KMS-11 (cell line): ENCODE data around the gene CDH9.
"Not testable (repeated sequence)": the region's sequence is repeated elsewhere in the genome, so short reads cannot be mapped to it uniquely, and the experiment has no call there.

Experiments
- H2AFZ ChIP-seq: fragments of 200-600 bp; sonication (generic); 2 replicates; pipeline ENCODE4 v1.6.1; 2016; ENCODE audit warnings: antibody characterized with exemption, mixed run types, low read depth
- H3K27ac ChIP-seq: fragments of 200-600 bp; sonication (generic); 2 replicates; pipeline ENCODE4 v1.6.1; 2016; ENCODE audit warnings: mild to moderate bottlenecking, mixed run types
- H3K27me3 ChIP-seq: fragments of 200-600 bp; sonication (generic); 2 replicates; pipeline ENCODE4 v1.6.1; 2017; ENCODE audit warnings: mild to moderate bottlenecking, low read depth, mixed run types, moderate library complexity; ENCODE audit not compliant: insufficient read depth
- H3K36me3 ChIP-seq: fragments of 200-600 bp; sonication (generic); 2 replicates; pipeline ENCODE4 v1.6.1; 2017; ENCODE audit warnings: mild to moderate bottlenecking, mixed run types; ENCODE audit not compliant: insufficient read depth
- H3K4me1 ChIP-seq: fragments of 200-600 bp; sonication (generic); 2 replicates; pipeline ENCODE4 v1.6.1; 2016; ENCODE audit warnings: mild to moderate bottlenecking, low read depth, mixed run types; ENCODE audit not compliant: poor library complexity, severe bottlenecking
- H3K4me2 ChIP-seq: fragments of 200-600 bp; sonication (generic); 2 replicates; pipeline ENCODE4 v1.7.0; 2016; ENCODE audit warnings: mild to moderate bottlenecking, mixed run types
- H3K4me3 ChIP-seq: fragments of 200-600 bp; sonication (generic); IDR thresholded peaks from 2 replicates; pipeline ENCODE4 v1.6.1; 2017; ENCODE audit warnings: low read depth, low read length, mixed read lengths; ENCODE audit not compliant: insufficient read depth
- H3K79me2 ChIP-seq: fragments of 200-600 bp; sonication (generic); 2 replicates; pipeline ENCODE4 v1.6.1; 2016; ENCODE audit warnings: low read depth, mixed run types; ENCODE audit not compliant: insufficient read depth
- H3K9ac ChIP-seq: fragments of 200-600 bp; sonication (generic); 2 replicates; pipeline ENCODE4 v1.6.1; 2016; ENCODE audit warnings: mild to moderate bottlenecking, mixed run types
- H4K20me1 ChIP-seq: fragments of 200-600 bp; sonication (generic); 2 replicates; pipeline ENCODE4 v1.6.1; 2016; ENCODE audit warnings: mild to moderate bottlenecking, mixed run types; ENCODE audit not compliant: insufficient read depth
- CTCF ChIP-seq: fragments of 200-600 bp; sonication (generic); conservative IDR thresholded peaks from 2 replicates; pipeline ENCODE4 v1.6.1; 2017; ENCODE audit warnings: low read depth, mild to moderate bottlenecking, antibody characterized with exemption, low read length, moderate library complexity, mixed read lengths

Gene CDH9

GRCh38 chr5:26868504-26868903 lies 169.9 kb downstream of the CDH9 start:
- Histone ChIP-seq H3K27me3 (no peaks in the 10 kb centered on the region), H3K9ac (no peak overlapping the region), H4K20me1 (no peaks in the 10 kb centered on the region), H2AFZ (no peak overlapping the region), H3K27ac (no peak overlapping the region), H3K36me3 (no peaks in the 10 kb centered on the region), H3K4me2 (no peak overlapping the region), H3K4me3 (no peak overlapping the region), H3K4me1 (no peaks in the 10 kb centered on the region), H3K79me2 (0 out of 2 replicates have a peak, but pooled peaks cover 4% of the 10 kb centered on the region)
- TF ChIP-seq CTCF = no peak

GRCh38 chr5:26864061-26864460 lies 174.3 kb downstream of the CDH9 start:
- no peak overlapping the region for H2AFZ ChIP-seq
- no peak overlapping the region for H3K9ac ChIP-seq
- H3K79me2 ChIP-seq = no peaks in the 10 kb centered on the region
- no peak overlapping the region for H3K4me3 ChIP-seq
- H3K27me3 ChIP-seq = no peaks in the 10 kb centered on the region
- no peak overlapping the region for H3K4me2 ChIP-seq
- no peaks in the 10 kb centered on the region for H4K20me1 ChIP-seq
- TF ChIP-seq CTCF = no peak
- H3K4me1 ChIP-seq = no peaks in the 10 kb centered on the region
- H3K36me3 ChIP-seq = no peaks in the 10 kb centered on the region
- H3K27ac ChIP-seq = no peak overlapping the region

GRCh38 chr5:26856238-26856637 lies 182.1 kb downstream of the CDH9 start:
- no peaks in the 10 kb centered on the region for H3K36me3 ChIP-seq
- H3K27me3 ChIP-seq = no peaks in the 10 kb centered on the region
- H2AFZ ChIP-seq = no peak overlapping the region
- H3K27ac ChIP-seq = no peak overlapping the region
- H3K4me3 ChIP-seq = no peak overlapping the region
- no peaks in the 10 kb centered on the region for H3K4me1 ChIP-seq
- H4K20me1 ChIP-seq = no peaks in the 10 kb centered on the region
- no peak for TF ChIP-seq CTCF
- H3K9ac ChIP-seq = no peak overlapping the region
- no peaks in the 10 kb centered on the region for H3K79me2 ChIP-seq
- H3K4me2 ChIP-seq = no peak overlapping the region

- not testable (repeated sequence) for H3K4me2 ChIP-seq, H3K27ac ChIP-seq, H2AFZ ChIP-seq, H3K4me1 ChIP-seq, H3K9ac ChIP-seq, H3K4me3 ChIP-seq, H4K20me1 ChIP-seq, H3K79me2 ChIP-seq, H3K36me3 ChIP-seq, H3K27me3 ChIP-seq
Measured at GRCh38 chr5:26852450-26852849, 185.9 kb downstream of the CDH9 start.

GRCh38 chr5:26847041-26847736 lies 191.2 kb downstream of the CDH9 start:
- no peaks in the 10 kb centered on the region for H4K20me1 ChIP-seq
- no peak for TF ChIP-seq CTCF
- no peak overlapping the region for H3K27ac ChIP-seq
- H3K4me1 ChIP-seq = no peaks in the 10 kb centered on the region
- H3K36me3 ChIP-seq = no peaks in the 10 kb centered on the region
- no peak overlapping the region for H3K4me3 ChIP-seq
- H3K9ac ChIP-seq = no peak overlapping the region
- no peaks in the 10 kb centered on the region for H3K27me3 ChIP-seq
- no peak overlapping the region for H2AFZ ChIP-seq
- no peak overlapping the region for H3K4me2 ChIP-seq
- H3K79me2 ChIP-seq = no peaks in the 10 kb centered on the region
